GM12872 (cell line): ENCODE results near the gene RPLP1.
A peak's percentile ranks its signal among the peaks of the same experiment; 100 is the strongest.

Experiments used
- TF ChIP-seq, protein P1 (sequence below): IDR thresholded peaks from 3 replicates; pipeline ENCODE4 v1.5.1; 2011; ENCODE audit warnings: low read depth, mild to moderate bottlenecking, low read length, moderate library complexity; ENCODE audit not compliant: insufficient read depth

The RPLP1 gene

DNA sequence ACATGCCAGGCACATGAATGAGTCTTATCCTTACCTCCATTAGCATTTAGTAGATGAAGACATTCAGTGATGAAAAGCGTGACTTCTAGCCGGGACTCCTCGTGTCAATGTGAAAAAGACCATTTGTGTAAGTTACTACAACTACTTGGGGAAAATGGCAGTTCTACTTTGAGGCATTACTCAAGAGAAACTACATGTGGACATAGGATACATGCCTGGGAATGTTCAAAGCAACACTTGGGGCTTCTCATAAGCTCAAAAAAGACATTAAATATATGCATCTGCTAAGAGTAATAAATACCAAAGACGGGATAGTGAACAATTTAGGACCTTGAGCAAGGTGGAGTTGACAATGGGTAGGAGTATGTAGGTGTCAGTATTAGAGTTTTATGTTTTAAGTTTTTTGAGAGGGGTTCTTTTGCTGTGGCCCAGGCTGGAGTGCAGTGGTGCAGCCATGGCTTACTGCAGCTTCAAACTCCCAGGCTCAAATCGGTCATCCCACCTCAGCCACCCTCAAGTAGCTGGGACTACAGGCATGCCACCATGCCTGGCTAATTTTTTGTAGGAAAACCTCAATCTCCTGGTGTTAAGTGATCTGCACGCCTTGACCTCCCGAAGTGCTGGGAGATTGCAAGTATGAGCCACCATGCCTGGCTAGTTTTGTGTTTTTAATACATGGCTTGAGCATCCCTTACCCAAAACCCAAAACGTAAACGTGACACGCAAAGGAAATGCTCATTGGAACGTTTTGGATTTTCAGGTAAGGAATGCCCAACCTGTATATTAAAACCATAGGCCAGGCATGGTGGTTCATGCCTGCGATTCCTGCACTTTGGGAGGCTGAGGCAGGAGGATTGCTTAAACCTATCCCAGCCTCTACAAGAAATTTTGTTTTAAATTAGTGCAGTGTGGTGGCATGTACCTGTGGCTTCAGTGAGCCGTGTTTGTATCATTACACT, 3.9 kb downstream of the RPLP1 start:
- TF ChIP-seq, protein P1, sequence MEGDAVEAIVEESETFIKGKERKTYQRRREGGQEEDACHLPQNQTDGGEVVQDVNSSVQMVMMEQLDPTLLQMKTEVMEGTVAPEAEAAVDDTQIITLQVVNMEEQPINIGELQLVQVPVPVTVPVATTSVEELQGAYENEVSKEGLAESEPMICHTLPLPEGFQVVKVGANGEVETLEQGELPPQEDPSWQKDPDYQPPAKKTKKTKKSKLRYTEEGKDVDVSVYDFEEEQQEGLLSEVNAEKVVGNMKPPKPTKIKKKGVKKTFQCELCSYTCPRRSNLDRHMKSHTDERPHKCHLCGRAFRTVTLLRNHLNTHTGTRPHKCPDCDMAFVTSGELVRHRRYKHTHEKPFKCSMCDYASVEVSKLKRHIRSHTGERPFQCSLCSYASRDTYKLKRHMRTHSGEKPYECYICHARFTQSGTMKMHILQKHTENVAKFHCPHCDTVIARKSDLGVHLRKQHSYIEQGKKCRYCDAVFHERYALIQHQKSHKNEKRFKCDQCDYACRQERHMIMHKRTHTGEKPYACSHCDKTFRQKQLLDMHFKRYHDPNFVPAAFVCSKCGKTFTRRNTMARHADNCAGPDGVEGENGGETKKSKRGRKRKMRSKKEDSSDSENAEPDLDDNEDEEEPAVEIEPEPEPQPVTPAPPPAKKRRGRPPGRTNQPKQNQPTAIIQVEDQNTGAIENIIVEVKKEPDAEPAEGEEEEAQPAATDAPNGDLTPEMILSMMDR: no peak

DNA sequence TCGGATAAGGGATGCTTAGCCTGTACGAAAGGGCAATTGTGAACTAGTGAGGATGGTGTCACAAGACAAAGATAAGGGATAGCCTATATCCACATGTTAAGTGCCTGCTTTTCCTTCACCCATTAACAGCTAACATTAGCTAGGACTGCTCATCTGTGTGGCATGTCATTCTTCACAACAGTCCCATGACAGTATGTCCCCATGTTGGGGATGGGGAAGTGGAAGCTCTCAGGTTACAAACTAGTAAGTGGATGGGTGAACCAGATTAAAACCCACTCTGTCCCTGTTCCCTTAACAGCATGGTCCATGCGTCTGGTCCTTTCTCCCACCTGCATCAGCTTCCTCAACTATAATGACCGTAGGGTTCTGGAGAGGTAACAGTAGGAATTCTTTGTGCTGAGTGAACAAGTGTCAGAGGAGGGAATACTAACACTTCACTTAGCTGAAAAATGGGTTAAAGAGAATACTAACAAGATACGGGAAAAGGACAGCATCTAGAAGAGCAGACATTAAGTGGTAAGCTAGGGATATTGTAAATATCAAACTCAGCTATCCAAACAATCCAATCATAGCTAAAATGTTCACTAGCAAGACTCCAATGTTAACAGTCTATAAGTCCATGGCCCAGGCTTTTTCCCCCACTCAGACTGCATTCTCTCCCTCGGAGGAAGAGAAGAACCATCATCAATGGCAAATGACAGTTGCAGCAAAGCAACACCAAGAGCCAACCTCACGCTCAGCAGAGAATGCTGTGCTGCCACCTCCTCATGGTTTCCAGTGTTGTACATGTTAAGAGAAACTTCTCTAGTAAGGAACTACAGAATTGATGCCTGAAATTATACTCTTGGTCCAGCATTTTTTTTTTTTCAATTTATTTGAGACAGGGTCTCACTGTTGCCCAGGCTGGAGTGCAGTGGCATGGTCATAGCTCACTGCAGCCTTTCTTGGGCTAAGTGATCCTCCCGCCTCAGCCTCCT, 5.0 kb downstream of the RPLP1 start:
- TF ChIP-seq, protein P1: no peak

DNA sequence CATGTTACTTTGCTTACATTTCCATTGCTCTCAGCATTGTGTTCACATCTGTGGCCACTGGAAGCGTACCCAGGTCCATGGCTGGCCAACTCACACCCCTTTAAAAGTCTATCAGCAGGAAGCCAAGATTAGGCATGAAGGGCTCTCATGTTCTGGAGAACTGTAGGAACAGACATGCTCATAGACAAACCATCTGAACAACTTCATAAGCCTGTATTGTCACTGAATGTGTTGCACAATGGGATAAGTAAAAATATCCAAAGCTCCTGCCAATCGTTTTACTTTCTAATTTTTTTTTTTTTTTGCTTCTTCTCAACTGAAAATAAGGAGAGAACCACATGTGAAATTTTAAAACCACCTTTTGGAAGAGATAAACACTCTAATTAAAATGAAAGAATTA, 6.4 kb downstream of the RPLP1 start:
- TF ChIP-seq, protein P1: no peak

DNA sequence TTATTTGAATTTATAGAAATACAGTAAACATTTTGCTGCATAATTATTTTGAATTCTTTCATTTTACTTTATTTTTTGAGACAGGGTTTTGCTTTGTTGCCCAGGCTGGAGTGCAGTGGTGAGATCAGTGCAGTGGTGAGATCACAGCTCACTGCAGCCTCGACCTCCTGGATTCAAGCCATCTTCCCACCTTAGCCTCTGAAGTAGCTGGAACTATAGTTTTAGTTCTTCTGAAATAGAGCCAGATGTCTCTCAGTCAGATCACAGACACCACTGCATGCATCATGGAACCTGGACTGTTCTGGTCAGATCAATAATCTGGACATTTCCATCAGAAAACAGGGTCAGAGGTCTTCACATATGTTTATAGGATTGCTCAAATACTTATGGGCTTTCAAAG, 7.9 kb downstream of the RPLP1 start:
- TF ChIP-seq, protein P1: no peak

DNA sequence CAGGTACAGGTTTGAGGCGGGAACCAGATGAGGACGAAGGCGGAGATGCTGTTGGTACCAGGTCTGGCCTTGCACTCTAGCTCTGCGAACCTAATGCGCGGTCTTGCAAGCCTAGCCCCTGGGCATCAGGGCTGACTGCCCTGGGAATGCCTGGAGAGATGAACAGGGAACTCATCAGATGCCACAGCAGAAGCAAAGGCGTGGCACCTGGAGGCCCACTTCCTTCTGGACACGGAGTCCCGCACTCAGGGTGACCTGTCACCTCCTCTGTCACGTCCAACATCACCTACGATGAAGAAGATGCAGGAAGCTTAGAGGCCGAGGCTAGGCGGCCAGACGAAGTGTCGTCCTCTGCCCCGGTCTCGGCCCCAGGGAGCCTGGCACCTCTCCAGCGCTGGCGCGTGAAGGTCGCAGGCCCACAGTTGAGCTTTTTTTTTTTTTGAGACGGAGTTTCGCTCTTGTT, 9.4 kb downstream of the RPLP1 start:
- TF ChIP-seq, protein P1: no peak

DNA sequence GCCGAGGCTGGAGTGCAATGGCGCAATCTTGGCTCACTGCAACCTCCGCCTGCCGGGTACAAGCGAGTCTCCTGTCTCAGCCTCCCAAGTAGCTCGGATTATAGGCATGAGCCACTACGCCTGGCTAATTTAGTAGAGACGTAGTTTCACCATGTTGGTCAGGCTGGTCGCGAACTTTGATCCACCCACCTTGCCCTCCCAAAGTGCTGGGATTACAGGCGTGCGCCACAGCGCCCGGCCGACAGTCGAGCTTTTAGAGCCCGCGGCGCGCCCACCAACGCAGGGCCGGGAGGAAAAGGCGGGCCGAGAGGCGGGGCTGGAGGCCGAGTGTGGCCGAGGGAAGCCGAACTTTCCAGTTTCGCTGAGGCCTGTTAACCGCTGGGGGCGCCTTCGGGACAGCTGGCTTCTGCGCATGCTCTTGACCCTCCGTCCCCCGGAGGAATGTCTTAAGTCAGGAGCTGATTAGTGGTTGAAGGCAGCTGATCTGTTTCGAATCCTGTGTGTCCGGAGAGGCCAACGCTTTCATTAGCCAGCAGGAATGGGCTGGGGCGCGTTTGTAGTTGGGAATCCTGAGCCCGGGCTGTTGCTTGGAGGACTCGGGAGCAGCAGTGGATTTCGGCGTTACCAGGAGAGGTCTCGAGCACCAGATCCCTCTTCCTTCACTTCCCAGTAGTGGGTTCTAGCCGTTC, 10.0 kb downstream of the RPLP1 start:
- TF ChIP-seq, protein P1: peak; percentile 93

DNA sequence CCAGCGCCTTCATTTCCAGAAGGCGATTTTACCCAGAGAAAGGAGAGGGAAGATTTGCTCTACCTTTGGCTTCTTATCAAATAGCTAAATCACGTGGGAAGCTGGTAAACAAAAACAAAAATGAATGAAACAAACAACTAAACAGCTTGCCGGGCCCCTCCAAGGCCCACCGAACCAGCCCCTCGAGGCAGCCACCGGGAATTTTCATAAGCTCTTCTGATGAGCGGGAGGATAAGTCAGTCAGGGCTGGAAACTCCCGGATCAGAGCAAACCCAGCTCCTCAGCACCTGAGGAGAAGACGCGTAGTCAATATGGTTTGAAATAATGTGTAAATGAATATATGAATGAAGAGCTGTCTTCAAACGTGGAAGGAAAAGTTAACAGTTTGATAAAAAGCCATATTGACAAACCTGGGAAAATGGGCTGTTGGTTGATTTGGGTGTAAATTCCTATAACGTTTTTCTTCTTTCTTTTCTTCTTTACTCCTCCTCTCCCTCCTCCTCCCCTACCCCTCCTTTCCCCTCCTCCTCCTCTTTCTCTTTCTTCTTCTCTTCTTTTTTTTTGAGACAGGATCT, 10.7 kb downstream of the RPLP1 start:
- TF ChIP-seq, protein P1: no peak
